Testis (tissue), 3 donors: ENCODE data around the gene HOXA7. TPM values are rescaled to one million over a fixed set of nuclear protein-coding genes. Genes with fewer than 3 reads are reported as not detected.

ENCODE experiments used
- DNase-seq: peaks from one replicate; pipeline ENCODE4 v3.0.0-alpha.2; 2019
- H3K27ac ChIP-seq, 2 donors: fragments of 200-600 bp; sonication (generic); one replicate each; pipeline ENCODE4 v1.5.1; 2019
- H3K27me3 ChIP-seq: fragments of 200-600 bp; sonication (generic); one replicate; pipeline ENCODE4 v1.5.1; 2019
- H3K36me3 ChIP-seq: fragments of 200-600 bp; sonication (generic); one replicate; pipeline ENCODE4 v1.5.1; 2017; ENCODE audit warnings: low read depth; ENCODE audit errors: missing control alignments
- H3K4me1 ChIP-seq: fragments of 200-600 bp; sonication (generic); one replicate; pipeline ENCODE4 v1.5.1; 2019
- H3K4me3 ChIP-seq, 2 donors: fragments of 200-600 bp; sonication (generic); one replicate each; pipeline ENCODE4 v1.5.1; 2017 to 2019
- H3K9me3 ChIP-seq: fragments of 200-600 bp; sonication (generic); one replicate; pipeline ENCODE4 v1.5.1; 2017
- CTCF ChIP-seq, 3 experiments: fragments of 450-650 bp in 2 of 3; fragments of 200-600 bp in 1 of 3; sonication (generic) in 1 of 3; IDR thresholded peaks; one replicate each; pipeline ENCODE4 v1.5.1; 2016 to 2019; ENCODE audit warnings: antibody characterized with exemption in 3 of 3, mild to moderate bottlenecking in 2 of 3, moderate library complexity in 1 of 3
- POLR2A ChIP-seq: fragments of 450-650 bp; IDR thresholded peaks from one replicate; pipeline ENCODE4 v1.6.1; 2017; ENCODE audit warnings: antibody characterized with exemption, mild to moderate bottlenecking, moderate library complexity
- WGBS, 2 donors: methylation state at CpG; one replicate each; pipeline ENCODE4 v1.1.5; 2018; 5-methylcytosine and 5-hydroxymethylcytosine counted together
- intact Hi-C: fragments of 100-400 bp; cut with DNase I; formaldehyde crosslinking; loops from one replicate; pipeline ENCODE4 v1.15.1; 2023; ENCODE audit warnings: low total_unique reads
- polyA plus RNA-seq: library from polyadenylated mRNA; stranded (reverse); fragments of 350-450 nt; fragmentation: Illumina TruSeq; extraction: RNeasy Lipid Tissue Mini Kit (QIAGEN cat#74804); gene quantifications from one replicate; pipeline ENCODE4 v1.2.3, GENCODE V29; 2014; ENCODE audit warnings: low read depth, low replicate concordance; ENCODE audit not compliant: insufficient read depth
- total RNA-seq, 2 donors: library from RNA; depleted of rRNA; stranded (reverse); fragments of >200 nt; gene quantifications; one replicate each; pipeline ENCODE4 v1.2.3, GENCODE V29; 2016

HOXA7 gene
- total and polyA plus RNA-seq, 3 donors from 2014 or later, result 3.1 to 13.1 (median 7.8) TPM

GRCh38 chr7:27116031-27116961 is 40.2 kb downstream of the HOXA7 start:
- Histone ChIP-seq H3K9me3 (no peaks in the 10 kb centered on the region), H3K36me3 (no peaks in the 10 kb centered on the region), H3K4me1 (no peaks in the 10 kb centered on the region), H3K27me3 (no peaks in the 10 kb centered on the region), H3K4me3 (no peak overlapping the region), H3K27ac (no peak overlapping the region)
- WGBS, 2 donors, result 40 to 50% methylated on average over 20 of the region's 20 CpGs
- no peak for TF ChIP-seq CTCF (IDR thresholded peaks at IDR 0.05)
- TF ChIP-seq POLR2A, result no peak
- no peak for DNase-seq
- intact Hi-C loops, result no loop called here

DNA sequence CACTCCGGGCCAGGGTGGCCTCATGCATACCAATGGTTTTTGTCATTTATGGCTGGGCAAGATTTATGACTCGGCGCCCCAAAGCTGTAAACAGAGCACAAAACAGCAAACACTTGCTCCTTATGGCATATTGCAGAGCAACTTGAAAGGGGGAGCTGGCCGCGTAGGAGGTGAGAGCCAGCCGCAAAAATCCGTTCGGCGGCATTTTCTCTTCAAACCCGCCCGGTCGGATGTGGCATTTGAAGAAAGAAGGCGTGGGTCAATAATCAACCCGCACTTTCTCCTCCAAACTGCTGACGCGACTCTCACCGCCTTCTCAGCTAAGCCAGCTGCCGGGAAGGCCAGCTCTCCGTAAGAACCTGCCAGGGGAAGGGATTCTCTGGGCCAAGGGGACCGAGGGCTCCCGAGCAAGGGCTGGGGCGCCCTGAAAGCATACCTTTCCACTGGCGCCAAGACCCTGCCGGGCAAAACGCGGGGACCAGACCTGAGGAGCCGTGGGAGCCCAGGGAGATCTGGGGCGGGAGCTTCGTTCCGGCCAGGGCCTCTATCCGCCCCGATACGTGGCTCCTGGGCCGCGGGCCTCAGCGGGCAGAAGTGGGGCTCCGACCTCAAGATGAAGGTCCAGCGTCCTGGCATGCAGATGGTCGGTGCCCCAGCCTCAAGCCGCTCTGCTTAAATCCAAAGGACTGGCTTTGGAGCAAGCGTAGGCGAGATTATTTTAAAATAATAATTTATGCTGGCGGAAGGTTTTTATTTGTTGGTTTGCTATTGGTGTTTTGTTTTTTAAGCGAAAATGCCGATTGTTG is 41.1 kb downstream of the HOXA7 start:
- Histone ChIP-seq H3K4me1 (no peaks in the 10 kb centered on the region), H3K36me3 (no peaks in the 10 kb centered on the region), H3K27ac (no peak overlapping the region), H3K27me3 (no peaks in the 10 kb centered on the region), H3K9me3 (no peaks in the 10 kb centered on the region), H3K4me3 (no peak overlapping the region)
- intact Hi-C loops, result no loop called here
- DNase-seq, result no peak
- TF ChIP-seq CTCF (IDR thresholded peaks at IDR 0.05) (no peak), POLR2A (no peak)
- 10 to 16% methylated on average over 42 of the region's 45 CpGs for WGBS, 2 donors

DNA sequence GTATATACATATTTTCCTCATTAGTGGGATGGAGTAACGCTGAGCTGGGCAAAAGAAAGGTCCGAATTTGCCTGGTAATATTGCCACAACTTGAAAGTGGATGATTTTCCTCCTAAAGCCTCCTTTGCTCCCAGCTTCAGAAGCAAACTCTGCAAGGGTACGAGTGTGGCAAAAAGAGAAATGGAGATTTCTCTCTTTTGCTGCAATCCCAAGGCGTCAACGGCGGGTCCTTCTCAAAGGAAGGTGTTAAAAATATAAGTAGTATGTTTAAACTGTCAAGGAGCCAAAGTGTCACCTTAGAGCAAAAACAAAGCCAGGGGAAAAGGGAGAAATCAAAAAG is 41.6 kb downstream of the HOXA7 start:
- WGBS, 2 donors, result 31 to 42% methylated on average over 6 of the region's 6 CpGs
- no peaks in the 10 kb centered on the region for H3K9me3 ChIP-seq
- TF ChIP-seq POLR2A (no peak), CTCF (IDR thresholded peaks at IDR 0.05) (no peak)
- no peaks in the 10 kb centered on the region for H3K4me1 ChIP-seq
- DNase-seq, result no peak
- H3K27me3 ChIP-seq, result no peaks in the 10 kb centered on the region
- H3K27ac ChIP-seq, result no peak overlapping the region
- no peaks in the 10 kb centered on the region for H3K36me3 ChIP-seq
- H3K4me3 ChIP-seq, result no peak overlapping the region
- intact Hi-C loops, result no loop called here

- Histone ChIP-seq H3K27ac (no peak overlapping the region), H3K4me1 (no peaks in the 10 kb centered on the region), H3K9me3 (no peaks in the 10 kb centered on the region), H3K36me3 (no peaks in the 10 kb centered on the region), H3K4me3 (peak overlapping the region in 1 of 2 donors; percentile 48), H3K27me3 (no peaks in the 10 kb centered on the region)
- DNase-seq, result no peak
- WGBS, 2 donors, result 12 to 20% methylated on average over 19 to 26 of the region's 26 CpGs
- TF ChIP-seq CTCF (IDR thresholded peaks at IDR 0.05) (no peak), POLR2A (no peak)
- intact Hi-C loops, result no loop called here
Measured at GRCh38 chr7:27113991-27114769, 42.3 kb downstream of the HOXA7 start.
